Activated CD8-positive, alpha-beta memory T cell treated with anti-CD3 and anti-CD28 coated beads, Interleukin-2, amount 50 U/mL, for 1 hour (primary cell): Measurements from ENCODE around the gene A2M.

Experiments used
- DNase-seq: peaks from one replicate; pipeline ENCODE4 v3.0.0-alpha.2; 2020; ENCODE audit errors: extremely low read depth

Gene A2M

DNA sequence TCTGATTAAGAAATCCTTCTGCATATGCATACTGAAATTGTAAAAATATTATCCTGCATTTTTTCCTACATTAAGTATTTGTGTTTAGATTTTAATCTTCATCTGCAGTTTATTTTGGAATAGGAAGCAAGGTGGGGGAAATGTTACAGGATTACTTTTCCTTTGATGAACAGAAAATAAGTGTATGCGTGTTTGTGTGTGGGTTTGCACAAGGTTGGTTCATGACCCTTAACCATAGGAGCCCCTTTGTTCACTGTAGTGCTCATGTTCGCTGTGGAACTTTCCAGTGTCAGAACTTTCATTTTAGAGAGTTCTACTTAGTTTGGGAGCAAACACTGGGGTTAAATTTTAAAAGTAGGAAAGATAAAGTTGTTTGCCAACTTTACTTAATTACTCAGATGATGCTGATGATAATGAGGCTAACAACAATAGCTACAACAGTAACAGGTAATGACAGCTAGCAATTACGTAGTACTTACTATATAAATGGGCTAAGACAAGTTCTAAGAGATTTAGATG lies 6.4 kb upstream of the A2M start:
- no peak for DNase-seq

DNA sequence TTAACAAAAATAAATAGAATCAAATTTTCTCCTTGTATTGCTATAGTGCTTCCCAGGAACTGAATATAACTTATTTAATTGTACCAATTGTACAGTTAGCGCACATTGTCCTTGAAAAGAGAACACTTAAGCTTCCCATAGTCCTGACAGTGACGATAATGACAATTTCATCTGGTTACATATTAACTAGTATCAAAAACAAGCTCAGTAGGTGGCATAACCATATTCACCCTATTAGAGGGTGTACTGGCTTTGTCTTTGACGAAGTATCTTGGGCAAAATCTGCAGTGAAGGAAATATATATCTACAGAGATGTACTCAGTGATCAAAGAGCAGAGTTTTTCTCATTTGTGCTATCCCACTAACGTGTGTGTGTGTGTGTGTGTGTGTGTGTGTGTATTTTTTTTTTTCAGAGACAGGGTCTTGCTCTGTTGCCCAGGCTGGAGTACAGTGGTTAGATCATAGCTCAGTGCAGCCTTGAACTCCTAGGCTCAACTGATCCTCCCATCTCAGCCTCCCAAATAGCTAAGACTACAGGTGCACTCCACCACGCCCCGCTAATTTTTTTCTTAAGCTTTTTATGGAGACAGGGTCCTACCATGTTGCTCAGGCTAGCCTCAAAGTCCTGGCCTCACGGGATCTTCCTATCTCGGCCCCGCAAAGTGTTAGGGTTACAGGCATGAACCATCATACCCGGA lies 4.9 kb upstream of the A2M start:
- no peak for DNase-seq

DNA sequence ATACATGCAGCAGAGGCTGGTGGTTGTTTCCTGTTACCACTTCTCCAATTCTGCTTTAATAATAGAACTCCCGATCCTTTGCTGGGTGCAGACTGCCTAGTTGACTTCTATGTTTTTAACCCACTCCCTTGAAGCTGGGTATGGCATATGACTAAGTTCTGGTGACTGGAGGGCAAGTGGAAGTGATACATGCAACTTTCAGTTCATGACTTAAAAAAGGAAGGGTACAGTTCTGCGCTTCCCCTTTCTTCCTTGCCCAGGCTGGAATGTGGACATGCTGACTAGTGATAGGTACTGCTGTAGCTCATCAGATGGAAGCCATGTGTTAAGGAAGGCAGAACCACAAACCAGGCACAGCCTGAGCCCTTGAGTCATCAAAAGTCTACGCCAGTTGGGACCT lies 2.4 kb upstream of the A2M start:
- no peak for DNase-seq

DNA sequence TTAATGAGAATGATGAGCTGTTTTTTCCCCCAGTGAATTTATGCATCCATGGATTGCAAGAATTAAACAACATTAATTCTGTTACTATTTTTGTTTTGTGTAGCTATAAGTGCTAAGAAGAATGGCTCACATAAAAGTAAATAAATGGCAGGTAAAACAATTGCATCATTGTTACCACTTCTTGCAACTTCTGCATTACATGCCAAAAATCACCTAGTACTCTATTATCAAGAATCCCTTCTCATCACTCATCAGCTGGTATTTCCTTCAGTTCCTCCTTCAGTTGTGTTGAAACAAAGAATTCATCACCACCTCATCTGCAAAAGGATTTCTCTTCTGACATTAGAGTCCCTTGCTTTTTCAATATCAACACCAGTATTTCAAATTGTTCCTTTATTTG lies 773 bp downstream of the A2M start:
- DNase-seq = no peak

DNA sequence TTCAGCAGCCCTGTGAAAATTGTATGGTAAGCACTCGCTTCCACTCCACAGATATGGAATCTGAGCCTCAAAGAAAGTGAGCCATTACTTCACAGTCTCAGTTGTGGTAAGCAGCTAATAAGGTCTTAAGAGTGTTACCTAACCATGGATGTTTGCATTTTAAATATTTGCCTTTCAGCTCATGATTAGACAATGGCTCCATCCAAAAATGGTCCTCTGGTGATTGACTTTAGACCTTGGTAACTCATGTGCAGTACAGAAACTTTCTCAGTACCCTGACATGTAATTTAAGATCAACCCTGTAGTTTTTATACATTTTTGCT lies 1.8 kb downstream of the A2M start:
- DNase-seq = no peak

DNA sequence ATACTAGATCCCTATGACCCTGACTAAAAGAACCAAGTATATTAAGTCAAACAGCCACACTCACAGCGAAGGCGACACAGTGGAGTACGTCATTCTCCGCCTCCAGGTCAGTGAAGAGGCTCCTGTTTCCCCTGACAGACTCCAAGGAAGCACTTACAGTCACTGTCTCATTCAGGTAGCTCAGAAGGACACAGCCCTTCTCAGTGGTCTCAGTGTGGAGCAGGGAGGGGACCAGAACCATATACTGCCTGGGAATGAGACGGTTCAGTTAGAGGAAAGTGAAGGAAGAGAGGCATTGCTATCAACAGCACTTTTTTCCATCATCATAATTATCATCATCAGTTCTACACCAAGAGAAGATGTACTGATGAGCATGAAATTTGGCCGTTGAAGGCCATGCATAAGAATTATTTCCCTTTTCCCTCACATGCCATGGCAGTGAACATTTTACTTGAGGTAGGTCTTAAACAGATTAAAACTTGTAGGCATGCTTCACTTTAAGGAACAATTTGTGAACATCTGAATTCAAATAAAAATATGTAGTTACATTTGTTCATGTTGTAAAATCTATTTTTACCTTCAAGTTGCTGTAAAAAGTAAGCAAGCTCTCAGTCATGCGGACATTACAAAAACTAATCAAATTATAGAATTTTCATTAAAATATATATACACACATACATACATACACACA lies 2.3 kb downstream of the A2M start:
- DNase-seq = no peak

DNA sequence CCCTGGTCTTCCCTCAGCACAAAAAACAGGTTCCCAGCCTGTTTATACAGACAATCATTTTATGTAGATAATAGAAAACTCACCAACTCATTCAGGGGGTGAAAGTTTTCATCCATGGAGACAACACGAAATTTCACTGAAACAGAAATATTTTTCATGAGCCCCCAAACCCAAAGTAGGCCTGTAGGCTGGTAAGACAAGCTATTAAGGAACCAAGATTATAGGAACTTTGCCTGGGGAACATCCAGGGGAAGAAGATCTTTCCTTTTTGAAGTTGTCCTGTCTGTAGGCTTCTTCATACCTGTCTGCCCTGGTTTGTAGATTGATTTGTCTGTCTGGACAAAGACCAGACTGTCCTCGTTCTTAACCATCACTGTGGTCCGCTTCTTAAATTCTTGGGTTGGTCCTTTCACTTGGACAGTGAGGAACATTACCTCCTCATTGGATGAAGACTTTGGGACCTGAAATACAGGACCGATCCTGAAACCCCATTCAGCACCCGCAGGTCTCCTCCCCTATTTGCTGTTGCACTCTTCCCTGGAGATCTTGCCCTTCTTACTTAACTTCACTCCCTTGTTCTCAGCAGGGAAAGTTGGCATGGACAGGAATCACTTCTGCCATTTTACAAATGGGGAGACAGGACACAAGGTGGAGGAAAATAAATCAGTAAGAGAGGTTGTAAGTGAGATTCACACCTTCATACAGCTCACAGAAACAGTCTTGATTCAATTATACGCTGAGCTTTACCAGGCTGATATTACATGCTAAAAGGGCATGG lies 3.5 kb downstream of the A2M start:
- DNase-seq = no peak

DNA sequence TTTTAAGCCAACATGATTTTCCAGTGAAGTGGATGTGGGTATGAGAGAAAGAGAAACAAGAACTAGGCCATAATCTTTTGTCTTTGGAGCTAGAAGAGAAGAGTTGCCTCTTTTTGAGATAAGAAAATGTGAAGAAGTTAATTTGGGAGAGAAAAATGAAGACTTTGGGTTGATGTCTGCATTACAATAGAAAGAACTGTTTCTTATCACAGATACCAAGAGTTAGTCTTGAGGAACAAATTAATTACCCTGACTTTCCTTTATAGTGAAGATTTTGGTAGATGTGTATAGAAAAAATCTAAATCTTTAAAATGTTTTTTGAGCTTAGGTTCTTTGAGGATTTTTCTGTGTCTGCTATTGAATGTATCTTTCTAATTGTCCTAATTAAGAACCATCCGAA lies 4.2 kb downstream of the A2M start:
- DNase-seq = no peak

DNA sequence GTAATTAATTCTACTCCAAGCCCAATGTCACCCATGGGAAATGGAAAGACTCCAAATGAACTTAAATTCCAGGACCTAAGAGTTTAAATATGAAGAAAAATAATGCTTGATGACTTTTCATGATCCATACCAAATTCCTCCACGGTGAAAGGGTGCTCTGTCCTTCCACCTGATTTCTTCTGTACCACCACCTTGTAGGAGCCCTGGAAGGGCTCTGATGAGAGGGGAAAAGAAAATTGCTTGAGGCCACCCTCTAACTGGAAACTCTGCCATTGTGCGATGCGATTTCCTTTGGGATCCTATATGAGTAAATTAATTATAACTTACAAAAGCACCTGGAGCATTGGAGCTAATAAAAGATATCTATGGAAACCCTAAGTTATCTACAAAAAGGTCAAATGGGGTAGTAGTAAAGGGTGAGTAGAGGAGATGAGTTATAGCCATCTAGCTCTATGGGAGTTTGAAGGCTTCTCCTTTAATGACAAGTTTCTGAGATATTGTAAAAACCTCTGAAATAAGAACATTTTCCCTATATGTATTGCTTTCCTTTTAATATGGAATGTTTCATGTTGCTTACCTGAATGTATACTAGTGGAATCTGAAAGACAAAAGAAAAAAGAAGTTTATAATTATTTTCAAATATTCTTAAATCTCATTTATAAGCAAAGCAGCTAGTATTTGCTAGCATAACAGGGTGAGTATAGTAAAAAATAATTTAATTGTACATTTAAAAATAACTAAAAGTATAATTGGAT lies 5.8 kb downstream of the A2M start:
- no peak for DNase-seq

DNA sequence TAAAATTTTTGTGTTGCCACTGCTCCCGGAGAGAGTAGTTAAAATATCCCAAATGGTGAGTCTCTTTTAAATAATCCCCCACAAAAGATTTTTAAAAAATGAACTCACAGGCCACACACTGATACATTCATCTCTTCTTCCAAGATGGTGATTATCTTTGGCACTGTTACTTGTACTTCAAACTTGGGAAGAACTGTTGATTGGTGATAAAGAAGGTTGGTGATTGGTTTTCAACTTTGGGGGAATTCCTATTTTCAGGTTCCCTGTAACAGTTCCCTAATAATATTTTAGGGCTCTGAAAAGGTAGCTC lies 6.6 kb downstream of the A2M start:
- no peak for DNase-seq

DNA sequence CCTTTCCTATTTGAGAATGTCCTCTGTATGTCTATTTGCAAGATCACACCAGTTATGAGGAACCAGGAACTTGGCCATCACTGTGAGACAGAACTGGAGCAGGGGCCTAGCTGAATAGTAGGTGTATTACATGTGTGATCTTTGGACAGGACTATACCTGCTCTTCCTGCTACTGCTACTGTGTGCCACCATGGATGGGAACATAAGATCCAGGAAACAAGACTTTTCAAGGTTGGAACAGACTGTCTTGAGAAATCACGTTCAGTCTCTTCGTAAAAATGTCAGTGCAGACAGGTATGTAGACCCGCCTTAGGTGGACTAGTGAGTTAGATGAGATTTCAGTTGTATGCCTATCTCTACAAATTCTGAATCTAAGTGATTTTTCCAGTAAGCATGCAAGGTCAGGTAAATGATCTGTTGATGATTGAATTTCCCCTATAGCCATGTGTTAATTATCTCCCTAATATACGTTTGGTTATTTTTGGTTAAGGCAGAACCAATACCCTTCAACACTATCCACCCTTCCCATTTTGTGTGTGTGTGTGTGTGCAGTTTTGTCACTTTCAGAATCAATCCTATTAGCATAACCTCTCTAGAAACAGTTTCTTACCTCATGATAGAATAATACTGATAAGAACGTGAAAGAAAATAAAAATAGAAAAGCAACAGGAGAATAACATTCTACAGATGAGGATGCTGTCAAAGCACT lies 7.1 kb downstream of the A2M start:
- DNase-seq = no peak

DNA sequence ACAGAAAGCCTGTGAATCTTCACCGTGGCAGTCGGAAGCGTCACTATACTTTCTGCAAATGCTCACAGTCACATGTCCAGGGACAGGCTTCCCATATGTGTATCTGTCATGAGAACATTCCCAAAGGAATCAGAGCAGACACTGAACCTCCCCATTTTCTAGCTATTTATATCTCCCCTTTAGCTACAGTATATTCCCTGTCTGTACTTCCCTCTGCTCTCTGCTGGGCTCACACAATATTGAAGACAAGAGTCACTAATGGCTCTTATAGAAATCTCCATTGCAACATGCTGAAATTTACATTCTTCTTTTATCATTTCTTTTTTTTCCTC lies 8.2 kb downstream of the A2M start:
- no peak for DNase-seq

DNA sequence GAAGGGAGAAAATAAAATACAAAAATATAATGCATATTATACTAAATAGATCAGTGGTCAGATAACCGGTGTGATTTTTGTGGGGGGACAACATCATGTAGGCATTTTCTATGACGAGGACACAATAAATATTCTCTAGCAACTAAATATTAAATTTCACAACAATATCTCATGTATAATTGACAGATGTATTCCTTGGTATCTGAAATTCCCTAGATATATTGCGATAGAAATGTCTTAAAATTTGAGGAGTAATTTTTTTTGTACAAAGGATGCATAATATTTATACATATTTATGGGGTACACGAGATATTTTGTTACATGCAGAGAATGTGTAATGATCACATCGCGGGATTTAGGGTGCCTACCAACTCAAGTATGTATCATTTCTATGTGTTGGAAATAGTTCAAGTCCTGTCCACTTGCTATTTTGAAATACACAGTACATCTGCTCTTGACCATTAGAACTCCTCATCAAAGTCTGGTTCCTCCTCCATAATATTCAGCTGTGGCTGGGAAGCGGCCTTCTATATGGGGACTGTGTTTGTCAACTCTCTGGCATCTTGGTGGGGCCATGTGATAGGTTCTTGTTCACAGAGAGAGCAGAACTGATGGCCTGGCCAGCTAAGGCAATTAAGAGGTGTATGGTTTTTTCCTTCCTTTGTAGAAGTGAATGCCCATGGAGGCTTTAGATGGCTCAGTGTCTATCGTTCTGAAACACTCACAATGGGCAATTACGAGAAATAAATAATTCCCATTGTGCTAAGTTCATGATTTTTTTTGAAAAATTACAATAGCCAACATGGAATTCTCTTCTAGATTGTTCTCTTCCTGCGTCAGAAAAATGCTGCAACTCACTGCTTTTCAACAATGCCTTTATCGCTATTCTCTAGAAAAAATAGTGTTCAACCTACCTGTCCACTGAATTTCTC lies 8.8 kb downstream of the A2M start:
- DNase-seq = no peak

DNA sequence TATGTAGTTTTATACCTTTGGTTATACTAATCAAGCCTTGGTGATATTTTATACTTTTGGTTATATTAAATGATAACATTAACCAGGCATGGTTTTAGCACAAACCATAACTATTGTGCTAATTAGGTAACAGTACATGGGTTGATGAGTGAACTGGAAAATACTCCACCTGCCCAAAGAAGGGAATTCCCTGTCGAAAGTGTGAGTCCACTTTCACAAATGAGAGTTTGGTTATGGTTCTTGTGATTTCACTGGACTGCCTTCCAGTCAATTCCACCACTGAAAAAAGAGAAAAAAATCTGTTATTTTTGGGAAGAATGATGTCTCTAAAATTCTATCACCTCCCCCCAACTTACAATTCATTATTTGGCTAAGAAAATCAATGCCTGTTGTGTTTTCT lies 9.7 kb downstream of the A2M start:
- DNase-seq = no peak

DNA sequence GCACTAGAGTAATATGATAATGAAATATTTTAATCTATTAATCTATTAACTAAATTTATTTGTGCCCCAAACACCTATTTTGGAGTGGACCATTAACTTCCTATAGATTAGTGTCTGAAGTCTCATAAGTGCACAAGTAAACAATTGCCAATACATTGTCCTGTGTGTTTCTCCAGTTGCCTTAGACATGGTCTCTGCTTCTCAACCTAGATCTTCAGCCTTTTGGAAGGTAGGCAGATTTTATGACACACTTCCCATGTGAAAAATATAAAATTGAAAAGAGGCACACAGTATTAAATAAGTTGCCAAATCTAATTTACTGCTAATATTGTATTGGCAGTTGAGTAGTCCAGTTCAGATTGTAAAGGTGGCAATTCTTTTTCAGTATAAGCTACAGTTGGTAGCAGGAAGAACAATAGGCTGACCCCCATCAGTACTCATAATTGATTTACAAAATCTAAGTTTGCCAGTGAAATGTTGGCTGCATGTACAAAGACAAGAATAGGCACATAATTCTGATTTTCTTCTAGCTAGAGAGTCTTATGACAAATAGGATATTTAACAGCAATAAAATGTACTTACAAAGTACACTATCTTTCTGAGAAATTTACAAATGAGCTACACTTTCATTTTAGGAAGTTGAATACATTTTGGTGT lies 10.8 kb downstream of the A2M start:
- no peak for DNase-seq

DNA sequence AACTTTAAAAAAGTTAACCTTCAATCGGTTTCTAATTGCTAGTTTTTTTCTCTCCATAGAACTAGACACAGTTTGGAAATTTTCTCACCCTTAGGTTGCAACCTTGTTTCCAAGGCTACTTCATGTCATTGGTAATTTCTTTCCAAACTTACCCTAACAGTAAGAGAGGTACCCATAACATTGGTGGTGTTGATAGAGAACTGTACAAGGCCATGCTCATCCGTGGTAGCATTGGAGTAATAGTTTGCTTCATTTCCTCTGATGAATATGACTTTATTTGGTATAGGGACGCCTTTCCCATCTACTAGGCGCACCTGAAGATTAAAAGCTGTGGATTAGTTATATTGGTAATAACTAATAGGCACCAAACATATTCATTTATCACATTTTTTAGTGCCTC lies 11.6 kb downstream of the A2M start:
- no peak for DNase-seq

DNA sequence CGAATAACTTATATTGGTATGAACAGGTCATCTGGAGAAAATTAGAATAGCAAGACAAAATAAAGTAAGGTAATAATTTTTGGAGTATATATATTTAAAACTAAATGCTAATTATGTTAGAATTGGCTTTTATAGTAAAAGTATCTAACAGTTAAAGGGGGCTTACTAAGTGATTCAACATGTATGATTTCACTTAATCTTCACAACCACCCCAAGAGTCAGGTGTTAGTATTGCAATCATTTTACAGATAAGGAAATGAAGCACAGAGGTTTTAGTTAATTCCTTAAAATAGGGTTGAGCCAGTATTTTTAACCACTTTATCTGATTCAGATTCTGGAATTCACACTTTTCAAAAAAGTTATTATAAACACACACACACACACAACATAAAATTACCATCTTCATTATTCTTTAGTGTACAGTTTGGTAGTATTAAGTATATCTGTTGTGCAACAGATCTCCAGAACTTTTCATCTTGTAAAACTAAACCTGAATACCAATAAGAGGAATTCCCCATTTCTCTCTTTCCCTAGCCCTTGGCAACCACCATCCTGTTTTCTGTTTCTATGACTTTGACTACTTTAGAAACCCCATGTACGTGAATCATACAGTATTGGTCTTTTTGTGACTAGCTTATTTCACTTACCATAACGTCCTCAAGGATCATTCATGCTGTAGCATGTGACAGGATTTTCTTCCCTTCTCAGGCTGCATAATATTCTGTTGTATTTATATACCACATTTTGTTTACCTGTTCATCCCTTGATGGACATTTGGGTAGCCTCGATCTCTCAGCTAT lies 12.5 kb downstream of the A2M start:
- DNase-seq = no peak

DNA sequence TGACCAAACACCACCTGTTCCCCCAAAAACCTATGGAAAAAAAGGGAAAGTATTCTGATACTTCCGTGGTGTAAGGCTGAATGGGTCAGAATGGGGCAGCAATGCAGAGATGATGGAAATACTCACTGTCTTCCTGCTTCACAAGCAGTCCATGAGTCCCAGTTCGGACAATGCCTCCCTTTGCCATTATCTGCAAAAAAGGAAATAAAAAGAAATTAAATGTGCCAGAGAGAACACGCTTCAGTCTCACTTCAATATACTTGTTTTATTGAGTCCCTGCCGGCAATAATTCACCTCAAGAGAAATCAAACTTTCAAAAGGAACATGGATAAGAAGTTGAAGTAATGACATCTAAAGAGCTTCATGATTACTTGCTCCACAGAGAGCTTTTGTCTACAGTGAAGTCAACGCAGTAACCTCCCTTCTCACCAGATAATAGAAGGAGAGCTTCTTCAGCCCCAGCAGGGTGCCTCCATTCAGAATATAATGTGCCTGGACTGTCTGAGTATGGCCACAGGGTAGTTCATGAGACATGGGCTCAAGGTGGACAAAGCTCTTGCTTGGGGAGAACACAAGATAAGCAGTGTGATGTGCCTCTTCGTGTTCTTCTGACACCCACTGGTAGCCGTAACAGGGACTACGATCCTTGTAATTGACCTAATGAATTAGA lies 14.6 kb downstream of the A2M start:
- no peak for DNase-seq
